H9 (cell line): ENCODE measurements around the gene SEC22C. TPM values are rescaled to one million over a fixed set of nuclear protein-coding genes. Genes with fewer than 3 reads are reported as not detected.

ENCODE experiments used
- DNase-seq: peaks from one replicate; pipeline ENCODE4 v3.0.0-alpha.2; 2017
- H2AFZ ChIP-seq: one replicate; pipeline ENCODE4 v1.6.1; 2013; ENCODE audit warnings: mild to moderate bottlenecking, low read length, control low read depth, moderate library complexity
- H2AK5ac ChIP-seq: 2 replicates; pipeline ENCODE4 v1.6.1; 2013; ENCODE audit warnings: low read length, control low read depth, mixed read lengths; ENCODE audit not compliant: insufficient read length
- H2BK120ac ChIP-seq: one replicate; pipeline ENCODE4 v1.6.1; 2013; ENCODE audit warnings: low read depth, mild to moderate bottlenecking, low read length, control low read depth, inconsistent platforms; ENCODE audit not compliant: poor library complexity, severe bottlenecking
- H2BK12ac ChIP-seq: 2 replicates; pipeline ENCODE4 v1.6.1; 2013; ENCODE audit warnings: low read length, control low read depth, mixed read lengths, low read depth; ENCODE audit not compliant: insufficient read length
- H2BK15ac ChIP-seq: 2 replicates; pipeline ENCODE4 v1.6.1; 2013; ENCODE audit warnings: low read depth, low read length, control low read depth
- H2BK20ac ChIP-seq: one replicate; pipeline ENCODE4 v1.6.1; 2013; ENCODE audit warnings: low read depth, mild to moderate bottlenecking, low read length, control low read depth, inconsistent platforms; ENCODE audit not compliant: poor library complexity, severe bottlenecking
- H2BK5ac ChIP-seq: 2 replicates; pipeline ENCODE4 v1.6.1; 2013; ENCODE audit warnings: low read length, control low read depth, mixed read lengths; ENCODE audit not compliant: insufficient read length
- H3K14ac ChIP-seq: 2 replicates; pipeline ENCODE4 v1.6.1; 2013; ENCODE audit warnings: low read length, control low read depth; ENCODE audit not compliant: insufficient read depth
- H3K18ac ChIP-seq: 2 replicates; pipeline ENCODE4 v1.6.1; 2013; ENCODE audit warnings: low read depth, mild to moderate bottlenecking, mixed read lengths, low read length, control low read depth; ENCODE audit not compliant: insufficient read length
- H3K23ac ChIP-seq: 2 replicates; pipeline ENCODE4 v1.6.1; 2013; ENCODE audit warnings: low read length, control low read depth, mixed read lengths, low read depth; ENCODE audit not compliant: insufficient read length
- H3K23me2 ChIP-seq: 2 replicates; pipeline ENCODE4 v1.6.1; 2013; ENCODE audit warnings: low read depth, mild to moderate bottlenecking, mixed read lengths, low read length, control low read depth; ENCODE audit not compliant: insufficient read length, poor library complexity, severe bottlenecking
- H3K27ac ChIP-seq: 2 replicates; pipeline ENCODE4 v1.5.1; 2013; ENCODE audit warnings: low read length, control low read depth, mixed read lengths, low read depth; ENCODE audit not compliant: insufficient read length
- H3K27me3 ChIP-seq: 2 replicates; pipeline ENCODE4 v1.6.1; 2013; ENCODE audit warnings: low read length, control low read depth, inconsistent platforms; ENCODE audit not compliant: insufficient read depth
- H3K4ac ChIP-seq: 2 replicates; pipeline ENCODE4 v1.6.1; 2013; ENCODE audit warnings: low read depth, mild to moderate bottlenecking, control low read depth, inconsistent platforms, low read length, moderate library complexity
- H3K4me1 ChIP-seq: 2 replicates; pipeline ENCODE4 v1.6.1; 2013; ENCODE audit warnings: low read length, control low read depth, inconsistent platforms; ENCODE audit not compliant: insufficient read depth
- H3K4me2 ChIP-seq: 2 replicates; pipeline ENCODE4 v1.6.1; 2013; ENCODE audit warnings: low read length, control low read depth, mixed read lengths; ENCODE audit not compliant: insufficient read length, insufficient read depth
- H3K56ac ChIP-seq: 2 replicates; pipeline ENCODE4 v1.6.1; 2013; ENCODE audit warnings: low read depth, mild to moderate bottlenecking, mixed read lengths, low read length, control low read depth; ENCODE audit not compliant: insufficient read length
- H3K79me1 ChIP-seq: 2 replicates; pipeline ENCODE4 v1.6.1; 2013; ENCODE audit warnings: low read depth, mild to moderate bottlenecking, moderate library complexity, low read length, control low read depth, inconsistent platforms; ENCODE audit not compliant: insufficient read depth, poor library complexity, severe bottlenecking
- H3K79me2 ChIP-seq: 2 replicates; pipeline ENCODE4 v1.6.1; 2013; ENCODE audit warnings: low read length, control low read depth, inconsistent platforms; ENCODE audit not compliant: insufficient read depth
- H3K9ac ChIP-seq: 2 replicates; pipeline ENCODE4 v1.6.1; 2013; ENCODE audit warnings: low read length, control low read depth, mixed read lengths; ENCODE audit not compliant: insufficient read length; ENCODE audit errors: extremely low read depth
- H3K9me3 ChIP-seq: one replicate; pipeline ENCODE4 v1.6.1; 2013; ENCODE audit warnings: low read depth, low read length, inconsistent platforms; ENCODE audit not compliant: control insufficient read depth
- H3T11ph ChIP-seq: one replicate; pipeline ENCODE4 v1.6.1; 2013; ENCODE audit warnings: mild to moderate bottlenecking, low read length, control low read depth, inconsistent platforms
- H4K20me1 ChIP-seq: one replicate; pipeline ENCODE4 v1.6.1; 2013; ENCODE audit not compliant: control insufficient read depth, insufficient read length, insufficient read depth
- H4K5ac ChIP-seq: 2 replicates; pipeline ENCODE4 v1.6.1; 2013; ENCODE audit warnings: low read depth, mild to moderate bottlenecking, mixed read lengths, low read length, control low read depth; ENCODE audit not compliant: insufficient read length
- H4K8ac ChIP-seq: replicated peaks from 2 replicates; pipeline ENCODE4 v1.6.1; 2013; ENCODE audit warnings: low read length, control low read depth, mixed read lengths, low read depth; ENCODE audit not compliant: insufficient read length
- H4K91ac ChIP-seq: 2 replicates; pipeline ENCODE4 v1.6.1; 2013; ENCODE audit warnings: low read depth, mild to moderate bottlenecking, moderate library complexity, mixed read lengths, low read length, control low read depth; ENCODE audit not compliant: insufficient read length
- H3K27ac Mint-ChIP-seq, 3 experiments: 2 replicates in 2 of 3; 3 replicates in 1 of 3; pipeline ENCODE4 v1.8.0; 2020 to 2021; ENCODE audit warnings: mixed read lengths in 3 of 3, mild to moderate bottlenecking in 1 of 3, moderate library complexity in 1 of 3
- H3K27me3 Mint-ChIP-seq: 2 replicates; pipeline ENCODE4 v1.8.0; 2021; ENCODE audit warnings: low read depth, mild to moderate bottlenecking, moderate library complexity, mixed read lengths
- H3K36me3 Mint-ChIP-seq, 3 experiments: 2 replicates in 2 of 3; 3 replicates in 1 of 3; pipeline ENCODE4 v1.8.0; 2020 to 2021; ENCODE audit warnings: low read depth in 3 of 3, mixed read lengths in 3 of 3; ENCODE audit not compliant: insufficient read depth in 1 of 3
- H3K4me1 Mint-ChIP-seq, 2 experiments: 2 replicates each; pipeline ENCODE4 v1.8.0; 2020; ENCODE audit warnings: mixed read lengths in 2 of 2
- H3K4me3 Mint-ChIP-seq, 2 experiments: 2 replicates in 1 of 2; 3 replicates in 1 of 2; pipeline ENCODE4 v1.8.0; 2020 to 2021; ENCODE audit warnings: mild to moderate bottlenecking in 2 of 2, mixed read lengths in 2 of 2, moderate library complexity in 1 of 2
- H3K9me3 Mint-ChIP-seq, 2 experiments: 2 replicates in 1 of 2; 3 replicates in 1 of 2; pipeline ENCODE4 v1.8.0; 2020; ENCODE audit warnings: mild to moderate bottlenecking in 2 of 2, mixed read lengths in 2 of 2, moderate library complexity in 1 of 2
- total RNA-seq: library from RNA; stranded (reverse); gene quantifications from 2 replicates; pipeline ENCODE4 v1.2.1, GENCODE V29; 2021
- TF ChIP-seq, protein P1 (sequence below): fragments of 200-600 bp; sonication (generic); conservative IDR thresholded peaks from 3 replicates; pipeline ENCODE4 v1.8.0; 2021; ENCODE audit warnings: antibody characterized with exemption, mild to moderate bottlenecking

The SEC22C gene
- total RNA-seq, 1 experiment from 2014 or later: 28.2 TPM

DNA sequence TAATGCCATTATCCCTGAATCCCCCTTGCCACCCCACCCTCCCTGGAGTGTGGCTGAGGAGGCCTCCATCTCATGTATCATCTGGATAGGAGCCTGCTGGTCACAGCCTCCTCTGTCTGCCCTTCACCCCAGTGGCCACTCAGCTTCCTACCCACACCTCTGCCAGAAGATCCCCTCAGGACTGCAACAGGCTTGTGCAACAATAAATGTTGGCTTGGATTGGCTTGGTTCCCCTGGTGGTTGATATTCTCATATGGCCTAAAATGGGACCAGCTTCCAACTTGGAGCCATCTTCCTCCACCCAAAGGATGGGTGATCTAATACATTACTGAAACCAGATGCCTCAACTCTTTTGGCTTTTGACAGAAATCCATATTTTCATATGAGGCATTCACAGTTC lies 44.4 kb downstream of the SEC22C start:
- Histone ChIP-seq H2BK120ac (no peak overlapping the region), H2BK5ac (no peak overlapping the region), H3T11ph (no peak overlapping the region), H3K14ac (no peak overlapping the region), H3K79me1 (no peaks in the 10 kb centered on the region), H3K4ac (no peak overlapping the region), H3K27me3 (no peaks in the 10 kb centered on the region), H2BK12ac (no peak overlapping the region), H3K56ac (no peak overlapping the region), H3K27ac (no peak overlapping the region), H3K9ac (no peak overlapping the region), H4K8ac (no peak overlapping the region), H3K4me1 (peaks cover 12% of the 10 kb centered on the region), H4K91ac (no peak overlapping the region), H3K18ac (no peak overlapping the region), H4K20me1 (peaks cover 2% of the 10 kb centered on the region), H2BK15ac (no peak overlapping the region), H2AK5ac (no peak overlapping the region), H2BK20ac (no peak overlapping the region), H3K79me2 (no peaks in the 10 kb centered on the region), H3K4me2 (no peak overlapping the region), H3K23me2 (no peaks in the 10 kb centered on the region), H4K5ac (no peak overlapping the region), H3K9me3 (no peaks in the 10 kb centered on the region), H3K23ac (no peak overlapping the region), H2AFZ (no peak overlapping the region)
- TF ChIP-seq, protein P1, sequence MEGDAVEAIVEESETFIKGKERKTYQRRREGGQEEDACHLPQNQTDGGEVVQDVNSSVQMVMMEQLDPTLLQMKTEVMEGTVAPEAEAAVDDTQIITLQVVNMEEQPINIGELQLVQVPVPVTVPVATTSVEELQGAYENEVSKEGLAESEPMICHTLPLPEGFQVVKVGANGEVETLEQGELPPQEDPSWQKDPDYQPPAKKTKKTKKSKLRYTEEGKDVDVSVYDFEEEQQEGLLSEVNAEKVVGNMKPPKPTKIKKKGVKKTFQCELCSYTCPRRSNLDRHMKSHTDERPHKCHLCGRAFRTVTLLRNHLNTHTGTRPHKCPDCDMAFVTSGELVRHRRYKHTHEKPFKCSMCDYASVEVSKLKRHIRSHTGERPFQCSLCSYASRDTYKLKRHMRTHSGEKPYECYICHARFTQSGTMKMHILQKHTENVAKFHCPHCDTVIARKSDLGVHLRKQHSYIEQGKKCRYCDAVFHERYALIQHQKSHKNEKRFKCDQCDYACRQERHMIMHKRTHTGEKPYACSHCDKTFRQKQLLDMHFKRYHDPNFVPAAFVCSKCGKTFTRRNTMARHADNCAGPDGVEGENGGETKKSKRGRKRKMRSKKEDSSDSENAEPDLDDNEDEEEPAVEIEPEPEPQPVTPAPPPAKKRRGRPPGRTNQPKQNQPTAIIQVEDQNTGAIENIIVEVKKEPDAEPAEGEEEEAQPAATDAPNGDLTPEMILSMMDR: no peak
- peaks cover 0 to 4% (median 0%) of the 10 kb centered on the region in 3 experiments; a peak in 2 of 7 replicates for H3K36me3 Mint-ChIP-seq
- H3K27me3 Mint-ChIP-seq: peaks cover 2% of the 10 kb centered on the region; the same call in 1 of the 2 replicates
- H3K9me3 Mint-ChIP-seq: no peaks in the 10 kb centered on the region
- H3K27ac Mint-ChIP-seq: no peak overlapping the region
- peaks cover 29 to 39% of the 10 kb centered on the region in 2 experiments for H3K4me1 Mint-ChIP-seq
- DNase-seq: no peak
- no peak overlapping the region for H3K4me3 Mint-ChIP-seq
